Stimulated activated CD4-positive, alpha-beta T cell treated with anti-CD3 and anti-CD28 coated beads, Interleukin-1b, Interleukin-23, amount 100 ng/mL, for 24 hours (primary cell): Measurements from ENCODE around the gene KCNA3.

ENCODE experiments used
- DNase-seq, 4 experiments: peaks; one replicate each; pipeline ENCODE4 v3.0.0-alpha.2; 2020; ENCODE audit warnings: low read depth in 4 of 4, low spot score in 1 of 4

The KCNA3 gene

DNA sequence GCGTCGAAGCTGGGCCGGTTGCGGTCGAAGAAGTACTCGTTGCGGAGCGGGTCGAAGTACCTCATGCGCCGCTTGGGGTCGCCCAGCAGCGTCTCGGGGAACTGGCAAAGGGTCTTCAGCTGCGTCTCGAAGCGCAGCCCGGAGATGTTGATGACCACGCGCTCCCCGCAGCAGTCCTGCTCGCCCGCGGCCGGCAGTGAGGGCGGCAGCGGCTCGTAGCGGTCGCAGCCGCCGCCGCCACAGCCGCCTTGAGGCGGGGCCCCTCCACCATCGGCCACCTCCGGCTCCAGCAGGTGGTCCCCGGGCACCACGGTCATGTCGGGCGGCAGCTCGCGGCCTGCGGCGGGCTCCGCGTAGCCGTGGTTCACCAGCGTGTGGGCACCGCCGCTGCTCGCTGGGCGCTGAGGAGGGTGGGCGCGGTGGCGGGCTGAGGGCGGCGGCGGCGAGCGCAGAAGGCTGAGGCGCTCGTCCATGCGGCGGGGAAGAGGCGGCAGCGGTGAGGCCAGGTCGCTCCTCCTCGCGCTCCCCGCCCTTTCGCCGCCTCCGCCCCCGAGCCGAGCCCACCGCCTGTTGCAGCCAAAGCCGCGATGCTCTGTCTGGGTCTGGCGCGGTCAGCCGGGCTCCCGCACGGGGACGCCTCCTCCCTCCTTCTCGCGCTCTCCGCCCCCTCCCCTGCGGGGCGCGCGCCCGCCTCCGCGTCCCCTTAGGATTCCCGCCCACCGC is at the start of gene KCNA3:
Gene KCNA3, minus strand, starts transcription at position 604 of the 723 bp plus-strand sequence. Its CDS starts 131 bp downstream, at position 473.
- peak in 3 of 4 experiments; percentile 26 to 59 (median 44) for DNase-seq

DNA sequence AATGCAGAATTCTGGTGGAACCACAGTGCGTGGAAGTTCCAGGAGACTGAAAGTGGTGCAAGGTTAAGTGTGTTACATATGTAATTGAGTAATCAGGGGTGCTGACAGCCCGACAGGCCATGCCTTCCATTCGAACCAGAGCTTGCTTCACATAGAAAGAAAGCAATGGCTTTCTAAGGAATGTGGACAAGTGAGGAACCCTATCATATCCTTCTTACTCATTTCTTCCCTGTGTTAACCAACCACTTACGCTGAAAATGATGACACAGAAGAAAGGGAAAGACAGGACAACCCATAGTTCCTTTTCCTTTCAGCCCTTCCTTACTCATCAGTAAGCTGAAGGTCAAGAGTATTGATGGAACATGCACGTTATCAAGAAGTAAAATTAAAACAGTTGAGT is 48.1 kb upstream of the KCNA3 start:
- no peak for DNase-seq

DNA sequence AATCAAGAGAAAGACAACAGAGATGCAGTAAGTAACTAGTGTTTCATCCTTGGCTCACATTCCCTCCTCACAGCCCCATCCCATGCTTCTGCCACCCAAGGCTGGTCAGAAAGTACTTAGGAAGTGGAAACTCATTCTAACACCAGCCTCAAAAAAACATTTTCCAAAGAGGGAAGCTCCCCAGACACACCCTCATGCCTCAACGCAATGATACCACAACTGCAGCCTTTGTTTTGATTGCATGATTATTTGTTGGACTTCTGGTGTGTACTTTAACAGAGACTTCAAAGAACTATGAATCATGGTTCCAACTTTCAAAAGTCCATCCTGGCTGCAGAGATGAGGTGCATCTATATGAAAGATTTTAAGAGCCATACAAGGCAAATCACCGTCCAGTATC is 45.2 kb upstream of the KCNA3 start:
- DNase-seq = no peak

DNA sequence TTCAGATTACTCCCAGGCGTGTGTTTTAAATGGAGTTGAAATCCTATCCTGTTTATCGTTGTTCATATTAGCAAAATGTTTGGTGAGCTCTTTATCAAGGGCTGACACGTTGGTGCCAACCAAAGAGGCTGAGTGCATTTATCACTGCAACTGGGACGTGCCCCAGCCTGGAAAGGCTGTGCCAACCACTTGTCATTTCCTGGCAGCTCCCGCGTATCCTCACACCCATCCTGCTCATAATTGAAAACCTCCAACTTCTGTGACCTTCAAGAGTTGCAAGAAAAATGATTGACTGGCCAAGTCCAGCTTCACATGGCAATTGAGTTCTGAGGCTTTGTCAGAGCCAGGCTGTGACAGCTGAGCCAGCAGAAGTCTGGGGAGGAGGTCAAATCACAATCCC is 43.7 kb upstream of the KCNA3 start:
- DNase-seq = no peak

DNA sequence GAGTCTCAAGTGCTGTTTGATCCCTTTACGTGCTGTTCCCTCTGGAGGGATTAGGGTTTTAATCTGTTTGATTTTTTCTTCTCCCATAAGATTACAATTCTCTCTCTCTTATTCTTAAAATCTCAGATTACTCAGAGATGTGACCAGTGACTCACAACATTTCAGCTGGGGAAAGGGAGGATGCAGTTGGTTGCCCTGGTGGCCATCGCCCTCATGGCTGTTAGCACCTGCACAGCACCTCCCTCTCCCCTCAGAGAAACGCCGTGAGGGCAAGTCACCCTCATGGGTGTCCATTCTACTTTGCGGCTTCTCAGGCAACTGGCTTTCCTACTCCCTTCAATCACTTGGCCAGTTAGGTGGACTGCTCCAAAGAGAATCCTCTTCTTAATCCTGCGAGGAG is 42.4 kb upstream of the KCNA3 start:
- no peak for DNase-seq

DNA sequence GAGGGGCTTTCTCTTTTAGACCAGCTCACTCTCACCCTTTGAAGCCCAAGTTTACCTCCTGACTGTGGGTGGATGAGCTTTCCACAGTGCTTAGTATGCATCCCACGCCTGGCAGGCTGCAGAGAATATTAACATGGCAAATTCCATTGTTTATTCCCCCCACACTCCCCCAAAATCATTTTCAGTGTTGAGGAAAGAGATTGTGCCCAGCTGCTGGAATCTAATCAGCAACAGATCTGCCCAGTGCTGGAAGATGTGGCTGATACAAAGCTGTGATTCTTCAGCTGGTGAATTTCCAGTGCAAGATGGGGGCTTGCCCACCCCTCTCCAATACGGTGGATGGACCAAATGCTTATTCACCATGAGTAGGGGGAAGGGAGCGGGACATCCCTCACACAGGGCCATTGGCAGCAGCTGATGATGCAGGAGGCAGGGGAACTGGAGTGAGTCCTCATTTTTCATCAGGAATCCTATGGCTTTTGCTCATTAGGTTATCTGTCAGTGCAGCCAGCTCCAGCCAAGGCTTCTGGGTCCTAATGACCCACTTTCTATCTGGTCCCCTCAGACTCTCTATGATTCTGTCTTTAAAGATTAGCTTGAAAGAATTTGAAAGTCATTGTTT is 39.7 kb upstream of the KCNA3 start:
- no peak for DNase-seq

DNA sequence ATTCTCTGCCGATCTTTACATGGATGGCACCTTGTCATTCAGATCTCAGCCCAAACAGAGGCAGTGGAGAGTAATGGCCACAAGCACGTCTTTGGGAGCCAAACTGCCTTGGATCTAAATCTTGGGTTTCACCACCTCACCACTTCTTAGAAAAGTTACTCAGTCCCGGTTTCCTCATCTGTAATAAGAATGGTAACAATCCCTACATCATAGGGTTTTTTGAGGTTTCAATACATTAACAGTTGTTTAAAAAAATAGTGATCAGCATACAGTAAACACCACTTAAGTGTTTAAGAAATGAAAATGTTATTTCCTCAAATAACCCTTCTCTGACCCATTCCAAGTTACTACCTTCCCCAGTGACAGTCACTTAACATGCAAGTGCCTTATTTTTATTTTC is 38.5 kb upstream of the KCNA3 start:
- DNase-seq = no peak

DNA sequence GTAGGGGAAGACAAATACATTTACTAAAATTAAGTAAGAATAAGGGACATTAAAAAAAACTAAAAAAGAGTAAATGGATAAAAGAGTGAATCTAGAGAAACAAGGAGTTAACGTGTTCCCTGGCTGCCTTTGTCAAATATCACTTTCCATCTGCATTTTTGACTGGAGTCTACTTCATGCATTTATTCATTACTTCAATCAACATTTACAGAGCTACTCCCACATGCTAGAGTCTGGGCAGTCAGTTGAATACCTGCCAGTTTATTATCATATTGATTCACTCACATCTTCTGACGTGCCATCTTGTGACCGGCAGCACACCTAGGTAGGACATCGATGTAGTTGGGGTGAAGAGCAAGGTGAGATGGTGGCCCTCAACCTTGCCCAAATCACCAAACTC is 35.6 kb upstream of the KCNA3 start:
- DNase-seq = no peak

DNA sequence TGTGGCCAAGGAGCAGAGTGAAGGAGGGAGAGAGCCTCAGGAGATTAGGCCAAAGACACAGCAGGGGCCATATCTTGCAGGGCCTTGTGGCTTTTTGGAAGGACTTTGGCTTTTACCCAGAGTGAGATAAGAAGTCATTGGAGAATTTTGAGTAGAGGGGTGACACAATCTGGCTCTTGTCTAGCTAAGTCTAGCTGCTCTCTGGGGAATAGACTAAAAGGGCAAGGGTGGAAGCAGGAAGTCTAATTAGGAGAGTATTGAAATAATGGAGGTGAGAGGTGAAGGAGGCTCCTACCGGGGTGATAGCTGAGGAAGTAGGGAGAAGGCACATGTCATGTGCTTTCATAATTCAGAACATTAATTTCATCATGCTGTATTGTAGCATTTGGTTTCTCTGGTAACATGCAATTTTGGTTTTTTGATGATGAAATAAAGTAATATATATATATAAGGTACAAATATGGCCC is 34.3 kb upstream of the KCNA3 start:
- no peak for DNase-seq

DNA sequence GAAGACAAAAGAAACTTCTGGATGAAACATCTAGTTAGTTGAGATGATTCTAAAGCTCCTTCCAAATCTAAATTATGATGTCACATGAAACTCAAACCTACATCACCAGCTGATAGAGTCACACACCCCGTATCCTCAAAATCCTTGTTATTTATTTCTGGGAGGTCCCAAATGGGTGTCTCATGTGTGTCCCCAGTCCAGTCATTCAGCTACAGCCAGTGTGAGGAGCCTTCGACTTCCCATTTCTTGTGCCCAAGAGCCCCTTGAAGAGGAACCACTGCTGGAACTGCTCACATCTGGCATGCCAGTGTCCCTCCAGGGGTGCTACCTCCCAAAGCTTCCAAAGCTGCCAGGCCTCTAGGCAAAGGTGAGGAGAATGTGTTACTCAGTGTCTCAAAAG is 32.5 kb upstream of the KCNA3 start:
- DNase-seq = no peak

DNA sequence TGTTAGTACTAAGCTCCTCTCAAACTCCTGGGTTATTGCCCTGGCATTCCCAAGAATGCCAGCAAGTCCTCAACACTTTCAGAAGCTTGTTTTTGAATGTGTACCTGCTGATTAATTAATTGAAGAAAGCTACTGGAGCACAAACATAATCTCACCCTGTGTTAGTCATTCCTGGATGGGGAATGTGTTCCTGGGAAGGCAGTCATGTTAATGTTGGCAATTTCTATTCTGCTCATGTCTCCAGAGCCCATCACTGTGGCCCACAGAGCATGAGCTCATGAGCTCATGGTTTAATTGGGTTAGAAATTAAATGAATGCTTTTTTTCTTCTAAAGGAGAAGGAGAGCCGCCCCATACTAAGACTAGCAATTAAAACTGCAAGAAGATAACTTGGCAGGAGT is 31.9 kb upstream of the KCNA3 start:
- no peak for DNase-seq

DNA sequence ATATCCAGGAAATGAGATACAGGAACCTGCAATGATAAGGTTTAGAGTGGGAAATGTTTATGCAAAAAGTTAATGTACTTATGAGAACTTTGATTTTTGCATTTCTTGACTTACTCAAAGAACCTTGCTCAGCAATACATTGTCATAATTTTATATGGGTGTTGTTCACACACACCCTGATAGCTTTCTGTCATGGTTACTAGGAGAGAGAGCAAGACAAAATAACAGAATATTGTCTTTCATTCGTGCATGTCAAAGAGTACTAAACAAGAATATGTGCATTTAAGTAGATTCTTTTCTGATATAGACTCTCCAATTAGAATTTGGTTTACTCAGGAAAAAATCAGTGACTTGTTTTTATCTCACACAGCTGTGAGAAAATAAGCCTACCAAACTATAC is 27.5 kb upstream of the KCNA3 start:
- no peak for DNase-seq

DNA sequence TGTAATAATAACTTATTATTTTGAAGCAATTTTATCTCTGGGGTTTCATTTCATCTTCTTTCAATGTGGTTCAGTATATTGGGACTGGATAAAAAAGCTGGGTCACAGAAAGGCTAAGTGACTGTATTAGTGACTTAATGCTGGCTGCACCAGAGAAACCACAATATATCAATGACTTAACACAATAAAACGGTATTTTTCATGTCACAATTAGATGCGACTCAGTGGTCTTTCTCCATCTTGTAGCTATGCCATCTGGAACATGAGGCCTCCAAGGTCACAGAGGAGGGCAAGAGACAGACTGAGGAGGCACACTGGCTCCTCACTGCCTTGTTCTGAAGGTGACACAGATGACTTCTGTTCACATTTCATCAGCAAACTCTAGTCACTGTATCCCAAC is 26.0 kb upstream of the KCNA3 start:
- DNase-seq = no peak

DNA sequence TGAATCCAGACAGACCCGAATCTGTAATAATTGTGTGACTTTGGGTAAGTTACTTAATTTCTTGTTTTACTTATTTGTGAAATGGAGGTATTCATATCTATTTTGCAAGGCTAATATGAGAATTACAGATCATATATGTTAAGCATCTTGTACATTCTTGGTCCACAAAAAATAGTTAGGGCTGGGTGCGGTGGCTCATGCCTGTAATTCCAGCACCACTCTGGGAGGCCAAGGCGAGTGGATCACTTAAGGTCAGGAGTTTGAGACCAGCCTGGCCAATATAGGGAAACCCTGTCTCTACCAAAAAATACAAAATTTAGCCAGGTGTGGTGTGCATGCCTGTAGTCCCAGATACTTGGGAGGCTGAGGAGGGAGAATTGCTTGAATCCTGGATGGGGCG is 22.9 kb upstream of the KCNA3 start:
- DNase-seq = no peak

DNA sequence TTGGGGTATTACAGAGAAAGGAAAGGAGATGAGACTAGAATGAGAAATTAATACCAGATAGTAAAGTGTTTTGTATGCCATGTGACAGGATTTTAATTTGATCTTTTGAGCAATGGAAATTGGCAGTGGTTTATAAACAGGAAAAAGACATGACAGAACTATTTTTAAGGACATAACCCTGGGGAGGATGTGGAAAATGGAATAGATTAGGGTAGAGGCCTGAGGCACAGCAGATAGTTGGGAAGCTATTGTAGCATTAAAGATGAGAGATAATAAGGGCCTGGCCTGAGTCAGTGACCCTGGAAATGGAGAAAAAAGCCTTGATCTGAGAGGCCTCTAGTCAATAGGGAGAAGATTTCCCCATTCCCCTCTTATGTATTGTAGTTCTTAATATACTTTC is 22.1 kb upstream of the KCNA3 start:
- DNase-seq = no peak

DNA sequence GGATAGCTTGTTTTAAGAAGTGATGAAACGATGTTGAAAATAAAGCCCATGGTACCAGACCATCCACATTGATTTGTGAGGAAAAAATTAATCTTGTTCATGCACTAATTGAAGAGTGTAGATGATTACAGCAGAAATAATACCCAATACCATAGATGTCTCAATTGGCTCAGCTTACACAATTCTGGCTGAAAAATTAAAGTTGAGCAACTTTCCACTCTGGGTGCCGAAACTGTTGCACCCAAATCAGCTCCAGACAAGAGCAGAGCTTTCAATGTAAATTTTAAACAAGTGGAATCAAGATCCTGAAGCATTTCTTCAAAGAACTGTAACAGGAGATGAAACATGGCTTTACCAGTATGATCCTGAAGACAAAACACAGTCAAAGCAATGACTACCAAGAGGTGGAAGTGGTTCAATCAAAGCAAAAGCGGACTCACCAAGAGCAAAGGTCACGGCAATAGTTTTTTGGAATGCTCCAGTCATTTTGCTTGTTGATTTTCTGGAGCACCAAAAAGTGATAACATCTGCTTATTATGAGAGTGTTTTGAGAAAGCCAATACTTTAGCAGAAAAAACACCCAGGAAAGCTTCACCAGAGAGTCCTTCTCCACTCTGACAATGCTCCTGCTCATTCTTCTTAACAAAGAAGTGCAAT is 16.1 kb upstream of the KCNA3 start:
- DNase-seq = no peak

DNA sequence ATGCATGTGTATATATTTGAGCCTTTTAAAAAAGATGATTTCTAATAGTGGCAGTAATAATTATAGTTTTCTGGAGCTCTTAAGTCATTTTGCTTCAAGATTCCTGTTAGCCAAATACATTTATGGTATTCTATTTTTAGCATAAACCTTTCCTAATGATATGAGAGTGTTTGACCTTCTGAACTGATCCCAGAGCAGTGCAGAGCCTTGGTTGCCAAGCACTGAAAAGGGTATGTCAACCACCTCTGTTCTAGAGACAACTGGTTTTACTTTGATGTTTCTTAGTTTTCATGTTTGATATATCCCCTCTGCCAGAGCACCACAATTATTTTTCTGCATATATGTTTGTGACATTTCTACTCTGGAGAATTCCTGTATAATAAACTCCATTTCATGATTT is 15.1 kb upstream of the KCNA3 start:
- DNase-seq = no peak

DNA sequence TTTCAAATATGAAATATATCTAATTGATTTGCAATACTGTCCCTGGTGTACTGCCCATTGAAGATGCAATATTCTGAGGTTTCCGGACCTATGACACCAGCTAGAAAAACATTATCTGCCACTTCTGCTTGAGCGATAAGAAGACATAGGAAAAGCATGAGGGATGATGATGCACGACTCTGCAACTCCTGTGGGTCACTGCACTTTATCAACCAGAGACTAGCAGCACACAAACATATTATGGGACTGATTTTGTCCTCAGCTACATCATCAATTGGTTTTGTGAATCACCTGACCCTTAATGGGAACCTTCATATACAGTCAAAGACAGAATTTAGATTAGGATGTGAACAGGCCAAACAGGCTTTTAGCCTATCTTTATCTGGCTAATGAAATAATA is 13.8 kb upstream of the KCNA3 start:
- DNase-seq = no peak

DNA sequence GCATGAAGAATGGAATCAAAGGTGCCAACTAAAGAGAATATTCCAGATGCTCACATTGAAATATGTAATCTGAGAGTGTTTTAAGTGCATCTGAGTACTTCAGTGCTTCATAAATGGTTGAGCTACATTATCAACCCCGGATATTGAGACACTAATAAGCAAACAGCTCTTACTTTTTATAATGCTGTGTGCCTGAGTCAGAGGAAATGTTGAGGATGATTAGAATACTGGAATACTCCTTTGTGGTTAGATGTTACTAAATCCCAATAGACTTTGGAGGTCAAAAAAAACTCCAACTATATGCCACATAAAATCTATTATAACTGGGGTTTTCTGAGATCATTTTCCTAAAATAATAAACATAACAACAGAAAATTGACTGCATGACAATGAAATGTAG is 12.5 kb upstream of the KCNA3 start:
- no peak for DNase-seq

DNA sequence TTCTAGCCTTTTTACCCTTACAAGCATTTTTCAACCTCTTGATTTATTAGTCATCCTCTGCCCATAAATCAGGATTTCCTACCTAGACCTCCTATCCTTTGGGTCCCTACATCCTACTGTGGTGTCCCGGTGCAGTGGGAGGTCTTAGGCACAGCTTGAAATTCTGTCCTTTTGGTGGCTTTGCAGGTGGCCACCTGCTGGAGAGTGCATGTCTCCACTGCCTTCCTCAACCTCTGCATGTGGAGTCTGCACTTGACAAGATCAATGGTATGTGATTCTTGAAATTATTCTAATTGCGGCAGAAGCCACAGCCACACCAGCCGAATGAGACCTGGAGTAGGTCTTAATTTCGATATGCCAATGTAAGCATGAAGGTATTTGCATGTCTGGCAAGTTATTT is 11.4 kb upstream of the KCNA3 start:
- DNase-seq = no peak

DNA sequence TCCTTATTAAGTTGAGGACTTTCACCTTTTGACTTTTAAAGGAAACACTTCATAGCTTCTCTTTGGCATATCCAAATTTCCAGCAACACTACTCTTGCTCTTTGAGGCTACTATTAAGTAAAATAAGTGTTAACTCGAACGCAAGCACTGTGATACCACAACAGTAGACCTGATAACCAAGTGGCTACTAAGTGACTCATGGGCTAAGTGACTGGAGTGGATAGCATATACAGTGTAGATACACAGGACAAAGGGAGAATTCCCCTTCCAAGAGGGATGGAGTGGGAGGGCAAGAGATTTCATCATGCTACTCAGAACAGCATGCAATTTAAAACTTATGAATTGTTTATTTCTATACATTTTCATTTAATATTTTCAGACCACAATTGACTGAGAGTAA is 9.8 kb upstream of the KCNA3 start:
- no peak for DNase-seq

DNA sequence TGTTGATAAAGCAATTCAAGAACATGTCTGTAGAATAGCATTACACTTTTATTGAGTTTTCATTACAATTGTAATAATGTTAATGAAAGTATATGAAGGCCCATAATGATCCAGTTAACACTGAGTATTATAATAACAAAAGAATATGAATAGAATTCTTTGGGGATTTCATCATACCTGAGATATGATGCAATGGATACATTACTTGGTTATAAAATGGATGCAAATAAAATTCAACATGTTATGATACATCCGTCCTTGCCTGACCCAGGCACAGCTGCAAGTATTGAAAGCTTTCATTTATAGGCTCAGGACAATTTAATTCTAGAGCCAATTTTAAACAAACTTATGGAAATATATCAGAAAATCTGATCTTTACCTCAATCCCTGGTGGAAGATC is 8.2 kb upstream of the KCNA3 start:
- no peak for DNase-seq
